Left kidney (tissue), 8 donors: ENCODE measurements around the gene ARSI. TPM values are rescaled to one million over a fixed set of nuclear protein-coding genes. Genes with fewer than 3 reads are reported as not detected.

Source experiments
- DNase-seq: peaks from one replicate; pipeline ENCODE4 v3.0.0-alpha.2; 2013
- long read RNA-seq, 8 donors: transcript quantifications; one replicate each; lab custom pipeline, GENCODE V29; 2026
- polyA plus RNA-seq: library from polyadenylated mRNA; unstranded; fragments of 120-200 nt; gene quantifications from one replicate; pipeline ENCODE4 v1.2.1, GENCODE V29; 2013; ENCODE audit not compliant: insufficient read length

The ARSI gene
- polyA plus RNA-seq = 2.6 TPM
- long read RNA-seq, donor 1, transcript ARSI-201 (2 exons, 3,161 nt) = major isoform, 8 of 8 reads
- long read RNA-seq, donor 1, partial matches to known transcripts = 0 of 8 reads
- long read RNA-seq, donor 1, other reads (novel, unspliced or antisense) = 0 of 8 reads
- long read RNA-seq, donor 2, partial matches to known transcripts = 0 of 2 reads
- long read RNA-seq, donor 2, other reads (novel, unspliced or antisense) = 0 of 2 reads
- long read RNA-seq, donor 3, partial matches to known transcripts = 0 of 1 reads
- long read RNA-seq, donor 3, other reads (novel, unspliced or antisense) = 0 of 1 reads
- long read RNA-seq, donor 4 = 0 reads
- long read RNA-seq, donor 5, partial matches to known transcripts = 0 of 1 reads
- long read RNA-seq, donor 5, other reads (novel, unspliced or antisense) = 0 of 1 reads
- long read RNA-seq, donor 6, transcript ARSI-201 (2 exons, 3,161 nt) = major isoform, 5 of 5 reads
- long read RNA-seq, donor 6, partial matches to known transcripts = 0 of 5 reads
- long read RNA-seq, donor 6, other reads (novel, unspliced or antisense) = 0 of 5 reads
- long read RNA-seq, donor 7, partial matches to known transcripts = 0 of 2 reads
- long read RNA-seq, donor 7, other reads (novel, unspliced or antisense) = 0 of 2 reads
- long read RNA-seq, donor 8, partial matches to known transcripts = 0 of 1 reads
- long read RNA-seq, donor 8, other reads (novel, unspliced or antisense) = 0 of 1 reads

DNA sequence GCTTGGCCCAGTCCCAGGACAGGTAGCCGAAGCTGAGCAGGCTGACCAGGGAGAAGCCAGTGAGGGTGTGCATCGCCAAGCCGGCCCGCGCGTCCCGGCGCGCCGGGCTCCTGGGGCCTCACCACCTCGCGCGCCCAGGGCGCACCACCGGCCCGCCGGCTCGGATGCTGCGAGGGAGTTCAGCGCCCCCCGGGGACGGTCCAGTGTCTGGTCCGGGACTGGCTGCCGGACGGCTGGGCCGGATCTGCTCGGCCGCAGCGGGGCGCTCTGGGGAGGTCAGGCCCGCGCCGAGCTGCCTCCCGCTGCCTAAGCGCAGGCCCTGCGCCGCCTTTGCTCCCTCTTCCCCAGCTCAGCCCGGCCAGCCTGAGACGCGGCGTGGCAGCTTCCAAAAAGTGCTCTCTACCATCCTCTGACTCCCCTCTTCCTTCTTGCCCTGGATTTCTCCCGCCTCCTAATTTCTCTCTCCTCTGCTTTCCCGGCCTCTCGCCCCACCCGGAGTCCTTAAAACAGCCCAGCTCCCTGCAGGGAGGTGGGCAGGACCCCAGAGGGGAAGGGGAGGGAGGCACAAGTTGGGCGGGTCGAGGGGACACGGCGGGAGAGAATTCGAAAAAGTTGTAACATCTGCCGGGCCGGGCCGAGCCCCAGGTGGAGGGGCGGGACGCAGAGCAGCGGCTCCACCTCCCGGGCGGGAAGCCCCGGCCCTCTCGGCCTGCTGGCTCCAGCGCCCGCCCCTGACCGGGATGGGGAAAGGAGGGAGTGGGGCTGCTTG is at the start of gene ARSI:
Gene ARSI (minus strand): TSS at position 605 of the 769 bp plus-strand sequence. CDS start 532 bp downstream, at position 73.
- peak; percentile 65 for DNase-seq

DNA sequence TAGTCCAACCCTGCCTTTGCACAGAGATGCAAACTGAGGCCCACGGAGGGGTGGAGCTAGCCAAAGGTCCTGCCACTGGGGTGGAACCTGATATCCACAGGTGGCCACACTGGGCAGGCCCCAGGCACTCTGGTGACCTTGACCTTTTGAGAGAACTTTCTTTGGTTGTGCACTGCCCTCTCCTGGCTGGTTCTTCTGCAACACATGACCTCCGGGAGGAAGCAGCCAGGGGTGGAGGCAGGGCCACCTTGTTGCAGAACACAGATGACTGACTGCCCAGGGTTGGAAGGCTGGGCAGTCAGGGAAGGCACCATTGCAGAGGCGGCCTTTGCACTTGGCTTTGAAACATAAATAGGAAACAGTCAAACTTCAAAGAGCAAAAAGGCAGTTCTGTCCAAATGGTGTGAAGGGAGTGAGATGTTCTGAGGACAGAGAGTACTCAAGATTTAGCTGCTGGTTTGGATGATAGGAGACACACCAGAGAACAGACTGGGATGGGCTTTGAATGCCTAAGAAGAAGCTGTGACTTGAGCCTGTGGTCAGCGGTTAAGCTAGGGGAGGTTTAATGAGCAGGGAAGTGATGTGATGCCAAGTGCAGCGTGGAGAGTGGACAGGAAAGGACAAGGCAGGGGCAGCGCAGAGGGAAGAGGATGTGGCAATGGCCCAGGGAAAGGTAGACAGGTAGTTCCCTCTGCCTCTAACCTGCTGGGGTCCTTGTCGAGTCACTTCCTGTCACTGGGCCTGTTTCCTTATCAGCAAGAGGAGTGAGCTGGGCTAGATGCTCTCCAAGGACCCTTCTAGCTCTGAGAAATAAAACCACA is 48.0 kb upstream of the ARSI start:
- DNase-seq = peak; percentile 72

DNA sequence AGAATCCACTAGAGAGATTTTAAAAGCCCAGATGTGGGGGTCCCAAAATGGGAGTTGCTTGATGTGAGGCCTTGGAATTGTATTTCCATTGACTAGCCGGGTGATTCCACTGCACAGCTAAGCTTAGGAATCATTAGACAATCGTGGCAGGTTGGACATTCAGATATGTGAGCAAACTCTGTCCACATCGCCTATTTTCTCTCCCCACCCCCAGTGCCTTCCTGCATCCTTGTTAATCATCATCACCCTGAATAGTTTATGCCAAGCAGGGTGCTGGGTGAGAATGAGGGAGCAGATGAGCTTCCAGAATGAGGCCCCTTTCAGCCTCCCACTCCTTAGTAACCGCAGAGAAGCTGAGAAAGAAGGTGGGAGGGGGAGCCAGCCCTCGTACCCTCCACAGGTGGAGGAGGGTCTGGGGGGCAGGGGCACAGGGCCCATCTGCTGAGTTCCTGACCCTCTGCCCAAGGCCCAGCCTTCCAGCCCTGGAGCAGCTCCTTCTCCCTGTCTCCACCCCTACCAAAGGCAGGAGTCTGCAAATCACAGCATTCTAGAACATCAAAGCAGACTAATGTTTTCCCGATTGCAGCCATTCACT is 47.1 kb upstream of the ARSI start:
- DNase-seq = no peak

DNA sequence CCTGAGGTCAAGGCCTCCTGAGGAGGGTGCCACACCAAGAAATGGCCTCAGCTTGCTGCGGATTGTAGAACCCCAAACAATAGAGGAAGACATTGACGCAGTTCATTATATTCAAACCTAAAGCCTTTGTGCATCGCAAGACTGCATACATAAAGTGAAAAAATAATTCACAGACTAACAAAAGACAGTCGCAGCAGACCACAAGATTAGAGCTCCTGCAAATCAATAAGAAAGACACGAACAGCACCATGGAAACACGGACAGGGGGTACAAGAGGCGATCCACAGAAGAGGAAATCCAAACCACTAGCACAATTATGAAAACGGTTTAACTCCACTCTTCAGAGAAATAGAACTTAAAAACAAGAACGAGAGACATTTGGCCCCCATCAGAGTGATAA is 44.7 kb upstream of the ARSI start:
- no peak for DNase-seq

DNA sequence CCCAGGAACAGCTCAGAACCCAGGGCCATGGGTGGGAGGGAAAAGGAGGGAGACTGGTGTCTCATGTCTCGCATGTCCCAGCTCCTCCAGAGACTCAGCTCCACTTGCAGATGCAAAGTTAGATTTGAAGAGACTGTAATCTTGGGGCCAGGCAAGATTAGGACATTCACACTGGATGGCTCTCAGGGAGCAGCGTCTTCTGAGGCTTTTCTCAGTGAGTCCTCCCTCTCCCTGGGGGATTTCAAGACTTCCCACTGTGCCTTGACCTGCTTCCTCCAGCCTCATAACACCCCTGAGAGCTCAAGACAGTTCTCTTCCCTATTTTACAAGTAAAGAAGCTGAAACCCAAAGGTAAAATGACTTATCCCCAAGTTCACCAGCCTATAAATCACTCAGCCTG is 44.3 kb upstream of the ARSI start:
- DNase-seq = no peak

DNA sequence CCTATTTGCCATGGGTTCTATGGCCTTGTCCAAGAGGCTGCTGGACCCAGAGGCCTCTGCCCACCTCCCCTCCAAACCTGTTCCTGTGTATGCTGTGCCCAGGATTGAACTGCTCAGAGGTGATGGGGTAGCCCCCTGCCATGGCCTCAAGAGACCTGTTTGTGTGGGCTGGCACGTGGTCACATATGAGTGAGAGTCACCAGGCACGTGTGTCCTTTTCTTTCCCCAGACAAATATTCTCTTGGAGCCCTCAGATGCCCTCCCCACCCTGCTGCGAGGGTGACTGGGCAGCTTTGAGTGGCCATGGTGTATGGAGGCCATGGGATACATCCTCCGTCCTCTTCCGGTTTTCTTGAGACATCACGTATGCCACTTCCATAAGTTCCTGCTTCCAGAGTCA is 43.9 kb upstream of the ARSI start:
- no peak for DNase-seq

DNA sequence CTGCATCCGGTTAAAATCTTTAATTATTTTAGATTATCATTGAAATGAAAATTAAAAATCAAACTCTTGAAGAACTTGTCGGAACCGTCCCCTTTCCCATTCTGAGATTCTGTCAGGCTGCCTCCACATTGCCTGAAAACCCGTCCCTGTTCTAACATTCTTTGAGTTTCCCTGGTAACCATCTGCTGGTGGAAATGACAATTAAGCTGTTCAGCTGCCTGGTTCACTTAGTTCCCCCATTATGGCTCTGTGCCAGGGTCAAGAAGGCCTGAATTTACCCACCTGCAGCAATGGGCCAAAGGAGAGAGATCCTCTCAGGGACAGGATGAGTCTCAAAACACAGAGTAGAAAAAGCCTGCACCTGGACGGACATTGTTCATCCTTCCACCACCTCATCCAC is 43.0 kb upstream of the ARSI start:
- DNase-seq = no peak

DNA sequence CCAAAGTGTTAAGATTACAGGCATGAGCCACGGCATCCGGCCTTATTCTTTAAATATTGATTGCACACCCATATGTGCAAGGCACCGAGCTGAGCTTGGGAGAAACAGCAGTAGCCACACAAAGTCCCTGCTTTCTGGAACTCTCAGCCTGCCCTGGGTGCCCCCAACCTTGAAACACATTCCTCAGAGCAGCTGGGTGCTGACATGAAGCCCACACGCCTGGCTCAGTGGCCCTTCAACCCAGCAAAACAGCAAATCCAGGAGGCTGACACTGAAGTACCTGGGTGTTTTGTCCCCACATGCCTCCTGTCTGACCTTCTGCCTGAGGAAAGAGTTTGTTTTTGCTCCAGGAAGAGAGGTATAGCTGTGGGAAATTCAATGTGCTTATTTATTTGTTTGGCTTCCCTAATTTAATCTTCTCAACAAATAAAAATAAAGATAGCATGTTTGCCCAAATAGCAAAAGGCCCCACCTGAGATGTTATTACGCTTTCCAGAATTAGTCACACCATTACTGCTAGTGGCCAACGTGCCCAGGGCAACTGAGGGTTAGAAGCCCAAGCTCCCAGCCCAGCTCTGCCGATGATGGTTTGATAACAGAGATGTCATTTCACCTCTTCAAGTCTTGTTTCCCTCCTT is 41.4 kb upstream of the ARSI start:
- DNase-seq = no peak

DNA sequence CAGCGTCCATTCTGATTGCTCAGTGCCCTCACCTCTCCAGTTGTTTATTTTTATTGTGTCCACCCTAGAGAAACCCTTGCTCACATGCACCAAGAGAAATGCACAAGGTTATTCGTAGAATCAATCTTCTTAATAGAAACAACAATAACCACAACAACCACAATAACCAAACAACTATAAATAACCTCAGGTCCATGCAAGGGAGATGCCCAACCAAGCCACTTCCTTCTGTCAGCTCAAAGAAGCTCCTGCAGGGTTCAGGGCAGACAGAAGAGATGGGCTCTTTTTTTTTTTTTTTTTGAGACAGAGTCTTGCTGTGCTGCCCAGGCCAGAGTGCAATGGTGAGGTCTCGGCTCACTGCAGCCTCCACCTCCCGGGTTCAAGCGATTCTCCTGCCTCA is 39.9 kb upstream of the ARSI start:
- DNase-seq = no peak

DNA sequence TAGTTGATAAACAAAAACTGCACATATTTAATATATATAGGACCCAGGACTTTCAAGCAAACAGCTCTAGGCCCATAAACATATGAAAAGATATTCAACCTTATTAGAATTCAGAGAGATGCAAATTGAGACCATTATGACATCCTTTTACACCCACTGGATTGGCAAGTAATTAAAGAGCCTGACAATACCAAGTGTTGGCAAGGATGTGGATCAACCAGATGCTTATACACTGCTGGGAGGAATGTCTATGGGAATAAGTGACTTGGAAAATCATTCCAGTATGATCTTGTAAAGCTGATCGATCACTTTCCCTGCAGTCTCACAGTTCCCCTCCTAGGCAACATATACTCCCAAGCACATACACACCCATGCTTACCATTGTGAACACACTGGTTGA is 39.3 kb upstream of the ARSI start:
- DNase-seq = no peak

DNA sequence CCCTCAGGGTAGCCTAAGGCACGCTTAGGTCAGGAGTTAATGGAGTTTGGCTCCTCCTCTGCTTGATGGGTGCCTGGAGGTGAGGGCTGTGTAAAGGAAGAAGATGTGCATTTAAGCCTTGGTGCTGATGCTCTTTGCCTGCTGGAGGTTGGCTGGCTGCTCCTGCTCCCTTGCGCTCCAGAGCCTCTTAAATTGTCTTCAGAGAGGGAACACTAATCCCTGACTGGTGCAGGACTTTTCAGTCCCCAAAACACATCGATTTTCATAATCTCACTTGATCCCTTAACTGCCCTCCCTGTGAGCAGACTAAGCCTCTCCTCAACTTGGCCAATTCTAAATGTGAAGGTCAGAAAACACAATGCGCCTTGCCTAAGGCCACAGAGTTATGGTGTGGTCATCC is 38.6 kb upstream of the ARSI start:
- DNase-seq = no peak

DNA sequence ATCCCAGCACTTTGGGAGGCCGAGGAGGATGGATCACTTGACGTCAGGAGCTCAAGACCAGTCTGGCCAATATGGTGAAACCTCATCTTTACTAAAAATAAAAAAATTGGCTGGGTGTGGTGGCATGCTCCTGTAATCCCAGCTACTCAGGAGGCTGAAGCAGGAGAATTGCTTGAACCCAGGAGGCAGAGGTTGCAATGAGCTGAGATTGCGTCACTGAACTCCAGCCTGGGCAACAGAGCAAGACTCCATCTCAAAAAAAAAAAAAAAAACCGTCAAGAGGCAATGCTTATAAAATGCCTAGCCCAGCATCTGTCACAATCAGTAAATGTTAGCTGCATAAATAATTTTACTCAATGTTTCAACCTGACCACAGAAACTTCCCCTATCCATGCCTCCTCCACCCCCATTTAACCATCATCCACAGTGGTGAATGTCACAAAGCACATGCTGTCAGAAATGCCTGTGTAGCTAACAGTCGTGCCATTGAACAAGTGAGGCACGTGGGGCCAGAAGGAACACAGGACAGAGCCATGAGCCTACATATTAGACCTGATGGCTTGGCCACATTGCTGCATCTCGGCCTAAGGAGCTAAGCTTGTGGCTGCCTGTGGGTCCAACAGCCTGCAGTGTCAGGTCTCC is 38.0 kb upstream of the ARSI start:
- no peak for DNase-seq

DNA sequence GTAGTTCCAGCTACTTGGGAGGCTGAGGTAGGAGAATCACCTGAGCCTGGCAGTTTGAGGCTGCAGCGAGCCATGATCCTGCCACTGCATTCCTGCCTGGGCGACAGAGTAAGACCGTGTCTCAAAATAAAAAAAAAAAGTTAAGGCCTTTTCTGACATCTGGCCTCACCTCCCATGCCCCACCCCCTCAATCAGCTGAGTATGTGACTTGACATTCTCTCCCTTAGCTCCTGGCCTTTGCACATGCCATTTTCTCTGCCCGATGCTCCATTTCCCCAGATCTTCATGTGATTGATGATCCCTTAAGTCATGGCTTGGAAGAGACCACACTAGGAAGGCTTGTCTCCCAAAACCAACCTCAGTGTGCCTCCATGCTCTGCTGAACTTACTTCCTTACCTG is 37.1 kb upstream of the ARSI start:
- DNase-seq = no peak

DNA sequence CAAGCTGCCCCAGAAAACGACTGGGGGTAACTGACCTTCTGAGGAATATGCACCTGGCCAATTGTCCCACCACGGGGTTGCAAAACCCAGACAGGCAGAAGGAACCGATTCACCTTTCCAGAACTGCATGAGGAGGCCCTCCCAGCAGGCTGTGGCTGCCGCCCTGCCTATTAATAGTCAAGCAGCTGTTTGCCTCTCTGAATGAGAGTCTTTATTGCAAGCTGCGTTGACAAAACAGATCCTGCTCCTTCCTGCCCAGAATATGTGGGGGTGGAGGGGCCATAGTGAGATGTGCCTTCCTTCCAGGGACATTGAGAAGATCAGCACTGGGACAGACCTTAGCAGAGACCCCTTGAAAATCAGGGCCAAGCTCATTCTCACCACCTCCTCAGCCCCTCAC is 36.5 kb upstream of the ARSI start:
- no peak for DNase-seq

DNA sequence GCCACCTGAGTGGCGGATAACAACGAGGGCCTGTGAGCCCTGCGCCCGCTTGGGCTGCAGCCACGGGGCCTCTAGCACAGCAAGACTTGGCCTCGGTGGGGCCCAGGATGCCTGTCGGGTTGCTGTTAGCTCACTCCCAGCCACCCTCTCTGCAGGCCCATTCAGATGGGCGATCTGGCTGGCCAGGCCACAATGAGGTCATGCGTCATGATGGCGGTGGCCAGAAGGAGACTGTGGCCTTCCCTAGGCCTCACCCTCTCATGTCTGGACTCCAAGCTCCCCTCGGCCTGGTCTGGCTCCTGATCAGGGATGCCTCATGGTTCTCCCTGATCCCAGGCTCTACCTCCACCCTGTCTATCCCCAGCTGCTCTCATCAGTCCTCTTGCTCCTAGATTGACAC is 35.8 kb upstream of the ARSI start:
- no peak for DNase-seq

DNA sequence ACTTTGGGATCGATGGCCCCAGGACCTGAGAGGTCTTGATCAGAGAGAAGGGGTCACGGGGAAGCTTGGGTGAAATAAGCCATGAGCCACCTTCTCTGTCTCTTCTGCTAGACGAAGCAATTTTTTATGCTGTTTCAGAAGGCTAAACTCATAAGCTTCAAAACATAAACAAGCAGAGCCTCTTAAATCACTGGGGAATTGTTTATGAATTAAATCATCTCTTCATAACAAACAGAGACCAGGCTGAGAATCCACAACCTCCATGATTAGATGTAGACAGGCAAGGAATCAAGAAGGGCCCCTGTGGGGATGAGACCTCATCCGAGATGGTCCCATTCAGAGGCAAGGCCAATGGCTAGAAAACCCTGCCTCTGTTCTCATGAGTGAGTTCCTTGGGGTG is 33.1 kb upstream of the ARSI start:
- no peak for DNase-seq

DNA sequence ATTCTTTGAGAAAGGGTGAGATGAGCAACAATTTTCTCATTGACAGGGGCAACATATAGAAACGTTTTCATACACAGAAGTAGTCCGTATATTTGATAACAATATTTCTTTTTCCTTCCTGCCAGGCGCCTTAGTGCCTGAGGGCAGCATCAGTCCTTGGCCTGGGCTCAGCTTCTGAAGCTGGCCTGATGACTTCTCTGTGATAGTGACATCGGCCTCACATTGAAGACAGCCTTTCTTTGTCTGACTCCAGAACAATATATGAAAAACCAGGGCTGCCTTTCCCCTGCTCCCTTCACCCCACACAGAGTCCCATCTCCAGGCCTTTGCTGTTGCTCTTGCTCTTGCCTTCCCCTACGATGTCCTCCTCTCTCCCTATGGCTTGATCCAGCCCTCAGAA is 30.7 kb upstream of the ARSI start:
- DNase-seq = no peak

DNA sequence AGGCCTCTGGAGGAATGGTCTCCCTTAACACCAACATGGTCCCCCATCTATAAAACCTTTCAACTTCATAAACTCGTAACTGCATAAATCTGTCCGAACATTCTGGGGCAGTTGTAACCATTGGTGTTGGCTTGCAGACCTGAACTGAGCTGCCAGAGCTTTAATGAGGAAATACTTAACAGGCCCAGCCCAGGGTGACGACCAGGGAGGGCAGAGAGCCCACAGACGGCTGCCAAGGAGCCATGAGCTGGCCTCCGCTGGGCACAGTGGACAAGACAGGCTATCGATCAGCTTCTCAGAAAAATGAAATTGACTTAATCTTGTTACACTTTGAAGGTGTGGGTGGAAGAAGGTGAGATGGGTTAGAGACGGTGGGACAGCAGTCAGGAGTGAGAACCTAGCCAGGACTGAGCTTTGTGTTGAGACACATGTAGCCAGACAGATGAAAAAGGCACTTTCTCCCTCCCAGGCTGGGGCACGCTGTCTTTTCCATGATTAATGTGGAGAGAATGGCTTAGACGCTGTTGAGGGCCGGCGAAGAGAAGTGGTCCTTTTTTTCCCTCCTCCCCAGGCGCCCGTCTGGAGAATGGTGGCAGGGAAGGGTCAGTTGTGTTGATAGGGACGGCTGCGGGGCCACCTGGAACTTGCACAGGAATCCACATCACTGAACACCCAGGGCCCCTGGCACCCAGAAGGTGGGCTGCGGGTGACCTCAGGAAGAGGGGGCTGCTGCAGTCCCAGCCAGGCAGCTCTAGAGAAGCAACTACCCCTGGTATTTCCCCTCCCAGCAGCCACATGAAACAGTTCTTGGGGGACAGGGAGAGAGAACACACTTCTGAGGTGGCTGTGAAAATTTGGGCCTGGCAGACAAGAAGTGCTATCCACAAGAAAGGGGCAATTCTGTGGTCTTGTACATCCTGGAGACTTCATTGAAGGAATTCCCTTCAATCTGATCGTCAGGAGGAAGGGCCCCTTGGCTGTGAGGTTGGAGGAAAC is 27.5 kb upstream of the ARSI start:
- DNase-seq = no peak

DNA sequence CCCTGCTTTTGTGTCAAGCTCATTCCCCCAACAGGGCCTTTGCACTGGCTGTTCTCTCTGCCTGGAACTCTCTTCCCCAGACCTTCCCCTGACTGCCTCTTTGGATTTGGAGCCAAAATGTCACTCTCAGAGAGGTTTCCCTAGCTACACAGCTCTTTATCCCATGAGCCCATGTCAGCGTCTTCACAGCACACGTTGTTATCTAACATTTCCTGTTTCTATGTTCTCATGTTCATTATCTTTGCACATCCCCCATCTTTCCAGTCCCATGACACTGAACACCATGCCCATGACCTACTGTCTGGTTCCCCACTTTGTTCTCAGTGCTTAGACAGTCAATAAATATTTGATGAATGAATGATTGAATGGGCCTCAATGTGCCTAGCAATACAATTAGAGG is 26.3 kb upstream of the ARSI start:
- no peak for DNase-seq
